Loucy (cell line): ENCODE results near the gene KAT2A.
A peak's percentile ranks its signal among the peaks of the same experiment; 100 is the strongest.
"Not testable (repeated sequence)": the region's sequence is repeated elsewhere in the genome, so short reads cannot be mapped to it uniquely, and the experiment has no call there.

ENCODE experiments used
- H2AFZ ChIP-seq: fragments of 200-600 bp; sonication (generic); 2 replicates; pipeline ENCODE4 v1.6.0; 2016; ENCODE audit warnings: antibody characterized with exemption, mild to moderate bottlenecking, low read length, moderate library complexity
- H3F3A ChIP-seq: fragments of 200-600 bp; 2 replicates; pipeline ENCODE4 v1.6.0; 2016; ENCODE audit warnings: antibody characterized with exemption, low read depth, mild to moderate bottlenecking
- H3K27me3 ChIP-seq: fragments of 200-600 bp; sonication (generic); 2 replicates; pipeline ENCODE4 v1.6.1; 2014; ENCODE audit warnings: low read length, mild to moderate bottlenecking; ENCODE audit not compliant: insufficient read depth, poor library complexity, severe bottlenecking
- H3K36me3 ChIP-seq: fragments of 200-600 bp; sonication (generic); 2 replicates; pipeline ENCODE4 v1.6.1; 2016; ENCODE audit warnings: low read length; ENCODE audit not compliant: insufficient read depth
- H3K4me1 ChIP-seq: fragments of 200-600 bp; sonication (generic); 2 replicates; pipeline ENCODE4 v1.5.1; 2014; ENCODE audit warnings: low read length, mild to moderate bottlenecking; ENCODE audit not compliant: insufficient read depth, poor library complexity, severe bottlenecking
- H3K4me2 ChIP-seq: fragments of 200-600 bp; sonication (generic); 2 replicates; pipeline ENCODE4 v1.6.0; 2014; ENCODE audit warnings: antibody characterized with exemption, low read length, low read depth, mild to moderate bottlenecking; ENCODE audit not compliant: poor library complexity, severe bottlenecking
- H3K4me3 ChIP-seq: fragments of 200-600 bp; sonication (generic); 2 replicates; pipeline ENCODE4 v1.5.1; 2014; ENCODE audit warnings: low read length, mild to moderate bottlenecking, mixed read lengths; ENCODE audit not compliant: poor library complexity, severe bottlenecking
- H3K79me2 ChIP-seq: fragments of 200-600 bp; sonication (generic); 2 replicates; pipeline ENCODE4 v1.6.1; 2014; ENCODE audit warnings: low read length; ENCODE audit not compliant: insufficient read depth
- H3K9ac ChIP-seq: fragments of 200-600 bp; sonication (generic); 2 replicates; pipeline ENCODE4 v1.6.0; 2014; ENCODE audit warnings: mild to moderate bottlenecking, low read depth, low read length, moderate library complexity; ENCODE audit not compliant: poor library complexity, severe bottlenecking
- H3K9me2 ChIP-seq: fragments of 200-600 bp; sonication (generic); replicated peaks from 2 replicates; pipeline ENCODE4 v1.6.1; 2016; ENCODE audit warnings: low read depth, low read length, mixed read lengths
- H3K9me3 ChIP-seq: fragments of 200-600 bp; sonication (generic); 2 replicates; pipeline ENCODE4 v1.6.1; 2014; ENCODE audit warnings: mild to moderate bottlenecking, antibody characterized with exemption, low read length, low read depth; ENCODE audit not compliant: insufficient read depth
- H4K20me1 ChIP-seq: fragments of 200-600 bp; sonication (generic); 2 replicates; pipeline ENCODE4 v1.6.0; 2014; ENCODE audit warnings: antibody characterized with exemption, low read length, mild to moderate bottlenecking; ENCODE audit not compliant: insufficient read depth, poor library complexity, severe bottlenecking
- EZH2phosphoT487 ChIP-seq: fragments of 200-600 bp; IDR thresholded peaks from 2 replicates; pipeline ENCODE4 v1.6.1; 2018; ENCODE audit warnings: antibody characterized with exemption, mild to moderate bottlenecking, moderate library complexity, borderline replicate concordance
- TF ChIP-seq, protein P1 (sequence below): fragments of 200-600 bp; sonication (generic); conservative IDR thresholded peaks from 2 replicates; pipeline ENCODE4 v1.5.1; 2014; ENCODE audit warnings: mild to moderate bottlenecking, antibody characterized with exemption, low read length

The KAT2A gene

DNA sequence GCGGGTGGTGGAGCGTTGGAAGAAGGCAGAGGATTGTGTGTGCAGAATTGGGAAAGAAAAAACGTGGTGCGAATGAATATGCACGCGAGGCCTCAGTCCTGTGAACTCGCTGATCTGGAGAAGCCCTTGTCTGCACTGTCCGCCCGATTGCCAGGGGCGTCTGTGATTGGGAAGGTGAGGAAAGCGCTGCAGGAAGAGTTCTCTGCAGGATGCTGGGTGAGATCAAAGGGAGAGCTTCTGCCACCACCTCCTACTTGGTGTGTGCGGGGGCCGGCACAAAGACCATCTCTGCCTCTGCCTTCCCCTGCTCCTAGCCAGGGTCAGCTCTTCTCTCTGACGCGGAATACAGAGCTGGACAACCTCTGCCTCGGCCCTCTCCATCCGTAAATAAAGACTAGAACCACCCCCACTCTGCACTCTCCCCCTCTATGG lies 34.5 kb upstream of the KAT2A start:
- Histone ChIP-seq H3K9me2 (no peaks in the 10 kb centered on the region), H3K79me2 (peaks cover 41% of the 10 kb centered on the region), H3K9me3 (no peaks in the 10 kb centered on the region), H3F3A (no peaks in the 10 kb centered on the region), H3K4me2 (no peak overlapping the region), H4K20me1 (peaks cover 29% of the 10 kb centered on the region), H3K4me1 (peaks cover 32% of the 10 kb centered on the region), H3K4me3 (no peak overlapping the region), H3K9ac (no peak overlapping the region), H3K36me3 (no peaks in the 10 kb centered on the region), H2AFZ (no peak overlapping the region), H3K27me3 (no peaks in the 10 kb centered on the region)
- TF ChIP-seq, protein P1, sequence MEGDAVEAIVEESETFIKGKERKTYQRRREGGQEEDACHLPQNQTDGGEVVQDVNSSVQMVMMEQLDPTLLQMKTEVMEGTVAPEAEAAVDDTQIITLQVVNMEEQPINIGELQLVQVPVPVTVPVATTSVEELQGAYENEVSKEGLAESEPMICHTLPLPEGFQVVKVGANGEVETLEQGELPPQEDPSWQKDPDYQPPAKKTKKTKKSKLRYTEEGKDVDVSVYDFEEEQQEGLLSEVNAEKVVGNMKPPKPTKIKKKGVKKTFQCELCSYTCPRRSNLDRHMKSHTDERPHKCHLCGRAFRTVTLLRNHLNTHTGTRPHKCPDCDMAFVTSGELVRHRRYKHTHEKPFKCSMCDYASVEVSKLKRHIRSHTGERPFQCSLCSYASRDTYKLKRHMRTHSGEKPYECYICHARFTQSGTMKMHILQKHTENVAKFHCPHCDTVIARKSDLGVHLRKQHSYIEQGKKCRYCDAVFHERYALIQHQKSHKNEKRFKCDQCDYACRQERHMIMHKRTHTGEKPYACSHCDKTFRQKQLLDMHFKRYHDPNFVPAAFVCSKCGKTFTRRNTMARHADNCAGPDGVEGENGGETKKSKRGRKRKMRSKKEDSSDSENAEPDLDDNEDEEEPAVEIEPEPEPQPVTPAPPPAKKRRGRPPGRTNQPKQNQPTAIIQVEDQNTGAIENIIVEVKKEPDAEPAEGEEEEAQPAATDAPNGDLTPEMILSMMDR = no peak
- TF ChIP-seq EZH2phosphoT487 = no peak

DNA sequence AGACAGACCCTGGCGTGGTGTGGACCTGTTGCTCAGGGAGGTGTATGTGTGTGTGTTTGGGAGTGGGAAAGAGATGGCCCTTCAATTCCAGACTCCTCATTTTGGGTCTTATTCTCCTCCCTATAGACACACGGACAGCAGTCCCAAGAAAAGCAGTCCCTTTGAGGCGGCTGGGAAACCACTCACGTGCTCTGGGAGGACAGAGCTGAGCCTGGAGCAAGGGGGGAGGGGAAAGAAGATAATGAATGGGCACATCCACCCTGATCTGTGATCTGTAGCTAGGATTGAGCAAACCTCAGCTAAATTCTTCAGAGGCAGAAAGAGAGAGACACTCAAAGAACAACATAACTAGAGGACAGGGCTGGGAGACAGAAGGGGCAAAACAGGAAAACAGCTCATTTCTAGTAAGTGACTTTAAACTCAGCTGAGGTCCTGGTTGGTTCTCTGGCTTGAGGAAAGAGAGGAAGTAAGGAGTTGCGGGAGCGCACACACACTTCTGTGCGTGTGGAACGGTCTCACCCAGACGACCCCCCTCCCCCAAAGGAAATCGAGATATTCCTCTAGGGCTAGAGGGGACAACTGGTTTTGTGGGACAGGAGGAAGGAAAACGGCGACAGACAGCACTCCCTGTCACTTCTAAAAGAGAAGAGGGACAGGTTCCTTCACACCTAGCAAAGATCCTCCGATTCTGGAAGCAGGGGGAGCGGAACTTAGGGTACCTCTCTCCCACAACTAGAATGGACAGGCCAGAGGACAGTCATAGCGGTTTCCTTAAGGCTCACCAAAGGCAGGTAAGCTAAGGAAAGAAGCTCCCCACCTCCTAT lies 33.0 kb upstream of the KAT2A start:
- TF ChIP-seq EZH2phosphoT487 = no peak
- TF ChIP-seq, protein P1 = no peak
- Histone ChIP-seq H3F3A (no peaks in the 10 kb centered on the region), H4K20me1 (peaks cover 31% of the 10 kb centered on the region), H3K36me3 (no peaks in the 10 kb centered on the region), H3K9ac (peak overlapping the region; percentile 97), H3K4me1 (peaks cover 32% of the 10 kb centered on the region), H3K4me3 (peak overlapping the region; percentile 98), H3K9me3 (no peaks in the 10 kb centered on the region), H2AFZ (peak overlapping the region; percentile 74), H3K9me2 (no peaks in the 10 kb centered on the region), H3K79me2 (peaks cover 55% of the 10 kb centered on the region), H3K4me2 (peak overlapping the region; percentile 99), H3K27me3 (no peaks in the 10 kb centered on the region)

- Histone ChIP-seq H3K9ac (no peak overlapping the region), H3K4me2 (no peak overlapping the region), H3K4me1 (peaks cover 20% of the 10 kb centered on the region), H4K20me1 (peaks cover 27% of the 10 kb centered on the region), H3K9me2 (no peaks in the 10 kb centered on the region), H3K4me3 (no peak overlapping the region), H3K79me2 (peaks cover 80% of the 10 kb centered on the region), H3K27me3 (no peaks in the 10 kb centered on the region), H3F3A (no peaks in the 10 kb centered on the region), H3K36me3 (0 out of 2 replicates have a peak, but pooled peaks cover 4% of the 10 kb centered on the region), H3K9me3 (no peaks in the 10 kb centered on the region), H2AFZ (no peak overlapping the region)
- TF ChIP-seq, protein P1 = no peak
- no peak for TF ChIP-seq EZH2phosphoT487
Measured at GRCh38 chr17:42146911-42147607, 25.9 kb upstream of the KAT2A start.

- not testable (repeated sequence) for H3K4me1 ChIP-seq, H3F3A ChIP-seq, H3K27me3 ChIP-seq, H3K4me3 ChIP-seq, H2AFZ ChIP-seq, H3K36me3 ChIP-seq, H3K9me3 ChIP-seq, H3K4me2 ChIP-seq, H3K9ac ChIP-seq, H3K9me2 ChIP-seq
- H3K79me2 ChIP-seq = peaks cover 75% of the 10 kb centered on the region; the same call in 1 of the 2 replicates
- H4K20me1 ChIP-seq = peaks cover 17% of the 10 kb centered on the region
Measured at GRCh38 chr17:42143138-42143537, 22.0 kb upstream of the KAT2A start.
